Breast epithelium (tissue), 3 donors: ENCODE results near the gene MAP3K1.

ENCODE experiments used
- POLR2A ChIP-seq: fragments of 450-650 bp; IDR thresholded peaks from one replicate; pipeline ENCODE4 v1.6.1; 2016; ENCODE audit warnings: antibody characterized with exemption, mild to moderate bottlenecking, moderate library complexity
- TF ChIP-seq, protein P1 (sequence below), 3 donors: fragments of 450-650 bp; IDR thresholded peaks; one replicate each; pipeline ENCODE4 v1.5.1; 2016 to 2017; ENCODE audit warnings: antibody characterized with exemption in 3 of 3, mild to moderate bottlenecking in 3 of 3, moderate library complexity in 3 of 3

DNA sequence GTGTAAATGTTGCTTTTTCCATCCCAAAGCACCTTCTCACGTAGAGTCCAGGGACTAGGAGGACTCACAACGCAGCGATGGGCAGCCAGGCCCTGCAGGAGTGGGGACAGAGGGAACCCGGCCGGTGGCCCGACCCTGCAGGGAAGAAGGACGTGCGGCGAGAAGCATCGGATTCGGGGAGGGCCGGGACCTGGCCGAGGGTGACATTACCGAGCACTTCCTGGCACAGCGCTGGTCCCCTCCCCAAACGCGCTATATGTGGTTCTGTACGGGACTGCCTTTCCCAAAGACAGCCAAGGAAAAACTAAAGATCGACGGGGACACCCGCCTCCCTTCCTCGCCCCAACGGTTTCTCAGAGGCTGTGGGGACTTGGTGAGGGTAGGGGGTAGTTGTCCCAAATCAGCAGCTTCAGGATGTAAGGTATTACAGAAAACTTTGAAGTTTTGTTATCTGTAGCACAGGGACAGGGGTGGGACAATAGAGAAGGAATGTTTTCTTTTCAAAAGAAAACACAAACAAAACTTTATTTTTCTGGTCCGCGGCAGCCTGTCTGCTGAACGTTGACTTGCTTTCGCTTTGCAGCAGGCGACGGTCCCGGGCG lies 887 bp upstream of the MAP3K1 start:
- no peak for TF ChIP-seq POLR2A
- TF ChIP-seq, protein P1, sequence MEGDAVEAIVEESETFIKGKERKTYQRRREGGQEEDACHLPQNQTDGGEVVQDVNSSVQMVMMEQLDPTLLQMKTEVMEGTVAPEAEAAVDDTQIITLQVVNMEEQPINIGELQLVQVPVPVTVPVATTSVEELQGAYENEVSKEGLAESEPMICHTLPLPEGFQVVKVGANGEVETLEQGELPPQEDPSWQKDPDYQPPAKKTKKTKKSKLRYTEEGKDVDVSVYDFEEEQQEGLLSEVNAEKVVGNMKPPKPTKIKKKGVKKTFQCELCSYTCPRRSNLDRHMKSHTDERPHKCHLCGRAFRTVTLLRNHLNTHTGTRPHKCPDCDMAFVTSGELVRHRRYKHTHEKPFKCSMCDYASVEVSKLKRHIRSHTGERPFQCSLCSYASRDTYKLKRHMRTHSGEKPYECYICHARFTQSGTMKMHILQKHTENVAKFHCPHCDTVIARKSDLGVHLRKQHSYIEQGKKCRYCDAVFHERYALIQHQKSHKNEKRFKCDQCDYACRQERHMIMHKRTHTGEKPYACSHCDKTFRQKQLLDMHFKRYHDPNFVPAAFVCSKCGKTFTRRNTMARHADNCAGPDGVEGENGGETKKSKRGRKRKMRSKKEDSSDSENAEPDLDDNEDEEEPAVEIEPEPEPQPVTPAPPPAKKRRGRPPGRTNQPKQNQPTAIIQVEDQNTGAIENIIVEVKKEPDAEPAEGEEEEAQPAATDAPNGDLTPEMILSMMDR (IDR thresholded peaks at IDR 0.05): peak in 1 of 3 donors; percentile 28
